Measurements from ENCODE around the gene RNF138. TPM values are rescaled to one million over a fixed set of nuclear protein-coding genes. Genes with fewer than 3 reads are reported as not detected.
A peak's percentile ranks its signal among the peaks of the same experiment; 100 is the strongest.
"Not testable (repeated sequence)": the region's sequence is repeated elsewhere in the genome, so short reads cannot be mapped to it uniquely, and the experiment has no call there.

The RNF138 gene
- total RNA-seq, 1 experiment from 2014 or later, result 73.5 TPM

- Histone ChIP-seq H3K56ac (ENCODE audit: insufficient read length, low read depth, low read length) (no peak overlapping the region), H3K79me2 (ENCODE audit: insufficient read depth, low read length) (no peaks in the 10 kb centered on the region), H2BK15ac (ENCODE audit: low read depth, low read length) (no peak overlapping the region), H3K4me1 (ENCODE audit: insufficient read depth, low read length) (no peaks in the 10 kb centered on the region), H2BK120ac (ENCODE audit: low read depth, low read length, poor library complexity, severe bottlenecking) (no peak overlapping the region), H3K23ac (ENCODE audit: insufficient read length, low read depth, low read length) (no peak overlapping the region), H4K5ac (ENCODE audit: insufficient read length, low read depth, low read length) (no peak overlapping the region), H3K9ac (ENCODE audit: extremely low read depth, insufficient read length, low read length) (no peak overlapping the region), H3K27me3 (ENCODE audit: insufficient read depth, low read length) (no peaks in the 10 kb centered on the region), H4K91ac (ENCODE audit: insufficient read length, low read depth, low read length) (no peak overlapping the region), H2BK20ac (ENCODE audit: low read depth, low read length, poor library complexity, severe bottlenecking) (no peak overlapping the region), H3K18ac (ENCODE audit: insufficient read length, low read depth, low read length) (no peak overlapping the region), H2AK5ac (ENCODE audit: insufficient read length, low read length) (no peak overlapping the region), H3K27ac (ENCODE audit: insufficient read length, low read depth, low read length) (no peak overlapping the region), H3K4ac (ENCODE audit: low read depth, low read length) (no peak overlapping the region), H3K9me3 (ENCODE audit: control insufficient read depth, low read depth, low read length) (no peaks in the 10 kb centered on the region), H3K79me1 (ENCODE audit: insufficient read depth, low read depth, low read length, poor library complexity, severe bottlenecking) (no peaks in the 10 kb centered on the region), H3T11ph (ENCODE audit: low read length) (no peak overlapping the region), H4K8ac (replicated peaks; ENCODE audit: insufficient read length, low read depth, low read length) (no peak overlapping the region), H2AFZ (ENCODE audit: low read length) (no peak overlapping the region), H3K23me2 (ENCODE audit: insufficient read length, low read depth, low read length, poor library complexity, severe bottlenecking) (no peaks in the 10 kb centered on the region), H3K4me2 (ENCODE audit: insufficient read depth, insufficient read length, low read length) (peak overlapping the region; percentile 43), H2BK5ac (ENCODE audit: insufficient read length, low read length) (no peak overlapping the region), H2BK12ac (ENCODE audit: insufficient read length, low read depth, low read length) (no peak overlapping the region), H4K20me1 (ENCODE audit: control insufficient read depth, insufficient read depth, insufficient read length) (no peaks in the 10 kb centered on the region), H3K14ac (ENCODE audit: insufficient read depth, low read length) (no peak overlapping the region)
- H3K36me3 Mint-ChIP-seq (ENCODE audit: insufficient read depth in 1 of 3, low read depth in 3 of 3), result no peaks in the 10 kb centered on the region
- H3K4me1 Mint-ChIP-seq, result peaks cover 9% of the 10 kb centered on the region in 2 experiments
- no CpG with 5 or more reads among the region's 22 CpGs for WGBS (ENCODE audit: extremely low coverage, insufficient read length, low lambda C conversion rate)
- H3K27ac Mint-ChIP-seq, result no peak overlapping the region
- peak; percentile 92 for DNase-seq
- peak overlapping the region in 1 of 2 experiments; percentile 39; a peak in 4 of 5 replicates for H3K4me3 Mint-ChIP-seq
- no peaks in the 10 kb centered on the region; a peak in 1 of 5 replicates for H3K9me3 Mint-ChIP-seq
- TF ChIP-seq CTCF (conservative IDR thresholded peaks at IDR 0.05), result peak; percentile 90
- peaks cover 5% of the 10 kb centered on the region for H3K27me3 Mint-ChIP-seq (ENCODE audit: low read depth)
These were observed 66.5 kb downstream of the RNF138 start for GRCh38 chr18:32158108-32158624.

- H2BK12ac ChIP-seq (ENCODE audit: insufficient read length, low read depth, low read length); H3K4ac ChIP-seq (ENCODE audit: low read depth, low read length); H3K27ac ChIP-seq (ENCODE audit: insufficient read length, low read depth, low read length); H3K23me2 ChIP-seq (ENCODE audit: insufficient read length, low read depth, low read length, poor library complexity, severe bottlenecking); H4K20me1 ChIP-seq (ENCODE audit: control insufficient read depth, insufficient read depth, insufficient read length); H2BK120ac ChIP-seq (ENCODE audit: low read depth, low read length, poor library complexity, severe bottlenecking); H3K27me3 ChIP-seq (ENCODE audit: insufficient read depth, low read length); DNase-seq; H3K9me3 ChIP-seq (ENCODE audit: control insufficient read depth, low read depth, low read length); H2BK15ac ChIP-seq (ENCODE audit: low read depth, low read length); H3K79me2 ChIP-seq (ENCODE audit: insufficient read depth, low read length); H3K4me1 ChIP-seq (ENCODE audit: insufficient read depth, low read length); H2AK5ac ChIP-seq (ENCODE audit: insufficient read length, low read length); H3K27ac Mint-ChIP-seq; H2BK20ac ChIP-seq (ENCODE audit: low read depth, low read length, poor library complexity, severe bottlenecking); H2BK5ac ChIP-seq (ENCODE audit: insufficient read length, low read length); H3K4me1 Mint-ChIP-seq; H3K23ac ChIP-seq (ENCODE audit: insufficient read length, low read depth, low read length); H3K9me3 Mint-ChIP-seq; H3K18ac ChIP-seq (ENCODE audit: insufficient read length, low read depth, low read length); H3K36me3 Mint-ChIP-seq (ENCODE audit: insufficient read depth in 1 of 3, low read depth in 3 of 3); H4K8ac ChIP-seq (replicated peaks; ENCODE audit: insufficient read length, low read depth, low read length); H3K79me1 ChIP-seq (ENCODE audit: insufficient read depth, low read depth, low read length, poor library complexity, severe bottlenecking); H2AFZ ChIP-seq (ENCODE audit: low read length); H3K56ac ChIP-seq (ENCODE audit: insufficient read length, low read depth, low read length); H3K14ac ChIP-seq (ENCODE audit: insufficient read depth, low read length); H3T11ph ChIP-seq (ENCODE audit: low read length); H3K9ac ChIP-seq (ENCODE audit: extremely low read depth, insufficient read length, low read length); H4K91ac ChIP-seq (ENCODE audit: insufficient read length, low read depth, low read length); H3K27me3 Mint-ChIP-seq (ENCODE audit: low read depth); H4K5ac ChIP-seq (ENCODE audit: insufficient read length, low read depth, low read length): not testable (repeated sequence)
- peak overlapping the region in 1 of 2 experiments; percentile 39; a peak in 1 of 5 replicates for H3K4me3 Mint-ChIP-seq
- no CpG with 5 or more reads among the region's 9 CpGs for WGBS (ENCODE audit: extremely low coverage, insufficient read length, low lambda C conversion rate)
- H3K4me2 ChIP-seq (ENCODE audit: insufficient read depth, insufficient read length, low read length), result peak overlapping the region; percentile 43
These were observed 67.0 kb downstream of the RNF138 start for GRCh38 chr18:32158631-32159030.
